ENCODE results near the gene AARS2.

The AARS2 gene

GRCh38 chr6:44298055-44298803 is 14.9 kb downstream of the AARS2 start:
- Mint-ChIP-seq H3K27me3 (peaks cover 60% of the 10 kb centered on the region), H3K36me3 (peaks cover 41% of the 10 kb centered on the region), H3K4me3 (peak overlapping the region; percentile 55), H3K27ac (no peak overlapping the region), H3K4me1 (peaks cover 18% of the 10 kb centered on the region), H3K9me3 (no peaks in the 10 kb centered on the region)
- no peak for ATAC-seq

- Mint-ChIP-seq H3K27me3 (peaks cover 69% of the 10 kb centered on the region), H3K9me3 (no peaks in the 10 kb centered on the region), H3K36me3 (peaks cover 32% of the 10 kb centered on the region), H3K4me3 (peak overlapping the region; percentile 55), H3K27ac (no peak overlapping the region), H3K4me1 (peaks cover 18% of the 10 kb centered on the region)
- ATAC-seq = peak; percentile 71
These were observed 15.8 kb downstream of the AARS2 start for GRCh38 chr6:44297063-44298038.

GRCh38 chr6:44294832-44295791 is 18.0 kb downstream of the AARS2 start:
- Mint-ChIP-seq H3K4me3 (no peak overlapping the region), H3K9me3 (no peaks in the 10 kb centered on the region), H3K27me3 (peaks cover 92% of the 10 kb centered on the region), H3K27ac (no peak overlapping the region), H3K36me3 (peaks cover 10% of the 10 kb centered on the region), H3K4me1 (peaks cover 18% of the 10 kb centered on the region)
- no peak for ATAC-seq

GRCh38 chr6:44292661-44293365 is 20.3 kb downstream of the AARS2 start:
- Mint-ChIP-seq H3K4me1 (peaks cover 13% of the 10 kb centered on the region), H3K36me3 (no peaks in the 10 kb centered on the region), H3K9me3 (no peaks in the 10 kb centered on the region), H3K4me3 (no peak overlapping the region), H3K27ac (no peak overlapping the region), H3K27me3 (peaks cover 87% of the 10 kb centered on the region)
- ATAC-seq = no peak

GRCh38 chr6:44291841-44292240 is 21.3 kb downstream of the AARS2 start:
- H3K27me3 Mint-ChIP-seq = peaks cover 88% of the 10 kb centered on the region
- no peaks in the 10 kb centered on the region for H3K9me3 Mint-ChIP-seq
- no peaks in the 10 kb centered on the region for H3K36me3 Mint-ChIP-seq
- ATAC-seq = no peak
- no peak overlapping the region for H3K4me3 Mint-ChIP-seq
- H3K4me1 Mint-ChIP-seq = peaks cover 6% of the 10 kb centered on the region
- H3K27ac Mint-ChIP-seq = no peak overlapping the region

GRCh38 chr6:44289726-44290260 is 23.4 kb downstream of the AARS2 start:
- H3K9me3 Mint-ChIP-seq = no peaks in the 10 kb centered on the region
- no peak for ATAC-seq
- peaks cover 88% of the 10 kb centered on the region for H3K27me3 Mint-ChIP-seq
- no peak overlapping the region for H3K4me3 Mint-ChIP-seq
- H3K27ac Mint-ChIP-seq = no peak overlapping the region
- H3K4me1 Mint-ChIP-seq = no peaks in the 10 kb centered on the region
- no peaks in the 10 kb centered on the region for H3K36me3 Mint-ChIP-seq

- H3K27me3 Mint-ChIP-seq = peaks cover 77% of the 10 kb centered on the region
- no peaks in the 10 kb centered on the region for H3K4me1 Mint-ChIP-seq
- no peak overlapping the region for H3K4me3 Mint-ChIP-seq
- no peak for ATAC-seq
- no peaks in the 10 kb centered on the region for H3K36me3 Mint-ChIP-seq
- no peaks in the 10 kb centered on the region for H3K9me3 Mint-ChIP-seq
- no peak overlapping the region for H3K27ac Mint-ChIP-seq
These were observed 26.4 kb downstream of the AARS2 start for GRCh38 chr6:44286747-44287146.

- H3K4me1 Mint-ChIP-seq = no peaks in the 10 kb centered on the region
- H3K9me3 Mint-ChIP-seq = no peaks in the 10 kb centered on the region
- H3K4me3 Mint-ChIP-seq = no peak overlapping the region
- H3K27me3 Mint-ChIP-seq = peaks cover 72% of the 10 kb centered on the region
- no peaks in the 10 kb centered on the region for H3K36me3 Mint-ChIP-seq
- no peak overlapping the region for H3K27ac Mint-ChIP-seq
- ATAC-seq = no peak
These were observed 26.9 kb downstream of the AARS2 start for GRCh38 chr6:44286285-44286565.

GRCh38 chr6:44285552-44286284 is 27.4 kb downstream of the AARS2 start:
- no peak for ATAC-seq
- H3K4me3 Mint-ChIP-seq = no peak overlapping the region
- peaks cover 67% of the 10 kb centered on the region for H3K27me3 Mint-ChIP-seq
- no peaks in the 10 kb centered on the region for H3K36me3 Mint-ChIP-seq
- H3K4me1 Mint-ChIP-seq = no peaks in the 10 kb centered on the region
- H3K9me3 Mint-ChIP-seq = no peaks in the 10 kb centered on the region
- no peak overlapping the region for H3K27ac Mint-ChIP-seq

- Mint-ChIP-seq H3K27ac (no peak overlapping the region), H3K4me3 (no peak overlapping the region), H3K9me3 (no peaks in the 10 kb centered on the region), H3K27me3 (peaks cover 59% of the 10 kb centered on the region), H3K36me3 (no peaks in the 10 kb centered on the region), H3K4me1 (no peaks in the 10 kb centered on the region)
- no peak for ATAC-seq
These were observed 28.3 kb downstream of the AARS2 start for GRCh38 chr6:44284867-44285266.

GRCh38 chr6:44284121-44284520 is 29.0 kb downstream of the AARS2 start:
- H3K4me3 Mint-ChIP-seq = no peak overlapping the region
- H3K4me1 Mint-ChIP-seq = no peaks in the 10 kb centered on the region
- H3K36me3 Mint-ChIP-seq = no peaks in the 10 kb centered on the region
- peaks cover 61% of the 10 kb centered on the region for H3K27me3 Mint-ChIP-seq
- ATAC-seq = no peak
- no peak overlapping the region for H3K27ac Mint-ChIP-seq
- no peaks in the 10 kb centered on the region for H3K9me3 Mint-ChIP-seq

GRCh38 chr6:44278774-44279697 is 34.1 kb downstream of the AARS2 start:
- Mint-ChIP-seq H3K4me1 (no peaks in the 10 kb centered on the region), H3K36me3 (peaks cover 5% of the 10 kb centered on the region), H3K27me3 (peaks cover 56% of the 10 kb centered on the region), H3K4me3 (no peak overlapping the region), H3K9me3 (no peaks in the 10 kb centered on the region), H3K27ac (no peak overlapping the region)
- ATAC-seq = no peak

GRCh38 chr6:44278315-44278714 is 34.8 kb downstream of the AARS2 start:
- Mint-ChIP-seq H3K27ac (no peak overlapping the region), H3K27me3 (peaks cover 56% of the 10 kb centered on the region), H3K9me3 (no peaks in the 10 kb centered on the region), H3K4me1 (no peaks in the 10 kb centered on the region), H3K36me3 (peaks cover 5% of the 10 kb centered on the region), H3K4me3 (no peak overlapping the region)
- no peak for ATAC-seq

Measured in stimulated activated memory B cell treated with anti-CD40 and anti-IgM and Interleukin-4, amounts not matched to agents 10 μg/mL and 1 μg/mL and 100 μg/mL, for 72 hours (primary cell).